K562 (cell line): ENCODE data around the gene ELMO1.

Source experiments
- CCAR2 ChIP-seq: fragments of 200-400 bp; formaldehyde crosslinking; IDR thresholded peaks from 2 replicates; pipeline ENCODE4 v1.6.1; 2017; ENCODE audit warnings: mild to moderate bottlenecking, low read depth, low read length
- FOS ChIP-seq: IDR thresholded peaks from 3 replicates; pipeline ENCODE4 v1.6.1; 2011; ENCODE audit not compliant: insufficient read length; ENCODE audit errors: extremely low read depth
- HDGF ChIP-seq: fragments of 450-650 bp; IDR thresholded peaks from 2 replicates; pipeline ENCODE4 v1.6.1; 2016
- HSF4 ChIP-seq: fragments of 250-450 bp; sonication (Bioruptor Pico); IDR thresholded peaks from 2 replicates; pipeline ENCODE4 v2.1.2; 2022; ENCODE audit warnings: mild to moderate bottlenecking, moderate library complexity, borderline replicate concordance
- NR2C2 ChIP-seq, 2 experiments: fragments of 200-800 bp in 1 of 2; sonication (Bioruptor generic) in 1 of 2; sonication (generic) in 1 of 2; formaldehyde crosslinking in 1 of 2; IDR thresholded peaks; 2 replicates each; pipeline versions ENCODE4 v1.6.1 to v1.8.0; 2016 to 2022; ENCODE audit warnings: mild to moderate bottlenecking in 1 of 2, missing compliant biosample characterization in 1 of 2, missing genetic modification characterization in 1 of 2, missing genetic modification reagents in 1 of 2
- PHF20 ChIP-seq: fragments of 450-650 bp; IDR thresholded peaks from 2 replicates; pipeline ENCODE4 v1.6.1; 2018; ENCODE audit not compliant: partially characterized antibody
- POLR2A ChIP-seq: fragments of 450-650 bp; conservative IDR thresholded peaks from 2 replicates; pipeline ENCODE4 v1.6.1; 2016
- ZFP1 ChIP-seq: fragments of 450-650 bp; formaldehyde crosslinking; IDR thresholded peaks from 2 replicates; pipeline ENCODE4 v1.4.0; 2020; ENCODE audit warnings: mild to moderate bottlenecking, mixed read lengths
- ZKSCAN8 ChIP-seq: fragments of 200-800 bp; sonication (Bioruptor generic); IDR thresholded peaks from 2 replicates; pipeline ENCODE4 v1.6.1; 2016; ENCODE audit warnings: missing genetic modification characterization, missing compliant biosample characterization
- ZNF57 ChIP-seq: fragments of 450-650 bp; formaldehyde crosslinking; IDR thresholded peaks from 2 replicates; pipeline ENCODE4 v1.4.0; 2020; ENCODE audit warnings: mild to moderate bottlenecking, moderate library complexity
- TF ChIP-seq, protein P1 (sequence below): sonication (generic); formaldehyde crosslinking; IDR thresholded peaks from 2 replicates; pipeline ENCODE4 v1.8.1; 2023; ENCODE audit warnings: mild to moderate bottlenecking, missing genetic modification reagents
- TF ChIP-seq, protein P2 (sequence below): conservative IDR thresholded peaks from 2 replicates; pipeline ENCODE4 v1.6.1; 2011; ENCODE audit warnings: low read depth, mild to moderate bottlenecking, low read length; ENCODE audit not compliant: control insufficient read depth

DNA sequence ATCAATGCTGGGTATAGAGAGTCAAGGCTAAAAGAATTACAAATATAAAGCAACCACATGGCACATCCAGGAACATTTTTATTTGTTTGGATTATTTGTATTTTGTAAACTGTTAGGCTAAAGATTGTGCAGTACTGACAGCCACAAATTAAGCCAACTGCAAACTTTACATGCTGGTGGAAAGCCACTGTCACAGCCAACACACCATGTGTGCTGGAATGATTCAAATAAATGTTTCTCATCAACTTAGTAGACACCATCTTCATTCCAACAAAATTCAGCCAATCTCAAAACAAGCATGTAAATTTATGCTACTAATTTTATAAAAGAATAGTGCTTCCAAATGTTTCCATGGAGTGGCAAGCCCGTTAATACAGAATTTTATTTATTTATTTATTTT, 211.8 kb downstream of the ELMO1 start:
- TF ChIP-seq NR2C2 (CRISPR knock-in tag; IDR thresholded peaks at IDR 0.05): no peak
- TF ChIP-seq NR2C2 (tag; IDR thresholded peaks at IDR 0.05): no peak
- TF ChIP-seq CCAR2: no peak
- no peak for TF ChIP-seq ZNF57 (CRISPR knock-in tag)
- no peak for TF ChIP-seq HDGF
- TF ChIP-seq FOS: no peak
- TF ChIP-seq ZFP1 (CRISPR knock-in tag): no peak
- TF ChIP-seq, protein P1, sequence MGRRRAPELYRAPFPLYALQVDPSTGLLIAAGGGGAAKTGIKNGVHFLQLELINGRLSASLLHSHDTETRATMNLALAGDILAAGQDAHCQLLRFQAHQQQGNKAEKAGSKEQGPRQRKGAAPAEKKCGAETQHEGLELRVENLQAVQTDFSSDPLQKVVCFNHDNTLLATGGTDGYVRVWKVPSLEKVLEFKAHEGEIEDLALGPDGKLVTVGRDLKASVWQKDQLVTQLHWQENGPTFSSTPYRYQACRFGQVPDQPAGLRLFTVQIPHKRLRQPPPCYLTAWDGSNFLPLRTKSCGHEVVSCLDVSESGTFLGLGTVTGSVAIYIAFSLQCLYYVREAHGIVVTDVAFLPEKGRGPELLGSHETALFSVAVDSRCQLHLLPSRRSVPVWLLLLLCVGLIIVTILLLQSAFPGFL (CRISPR knock-in tag): no peak
- TF ChIP-seq POLR2A: no peak
- TF ChIP-seq HSF4 (CRISPR knock-in tag): no peak
- TF ChIP-seq PHF20: no peak
- TF ChIP-seq, protein P2, sequence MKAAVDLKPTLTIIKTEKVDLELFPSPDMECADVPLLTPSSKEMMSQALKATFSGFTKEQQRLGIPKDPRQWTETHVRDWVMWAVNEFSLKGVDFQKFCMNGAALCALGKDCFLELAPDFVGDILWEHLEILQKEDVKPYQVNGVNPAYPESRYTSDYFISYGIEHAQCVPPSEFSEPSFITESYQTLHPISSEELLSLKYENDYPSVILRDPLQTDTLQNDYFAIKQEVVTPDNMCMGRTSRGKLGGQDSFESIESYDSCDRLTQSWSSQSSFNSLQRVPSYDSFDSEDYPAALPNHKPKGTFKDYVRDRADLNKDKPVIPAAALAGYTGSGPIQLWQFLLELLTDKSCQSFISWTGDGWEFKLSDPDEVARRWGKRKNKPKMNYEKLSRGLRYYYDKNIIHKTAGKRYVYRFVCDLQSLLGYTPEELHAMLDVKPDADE: no peak
- TF ChIP-seq ZKSCAN8 (CRISPR knock-in tag): no peak
